Esophagus muscularis mucosa (tissue), 4 donors: ENCODE measurements around the gene KYAT1.

Experiments
- CTCF ChIP-seq, 3 experiments: fragments of 200-600 bp in 2 of 3; fragments of 450-650 bp in 1 of 3; sonication (generic) in 2 of 3; IDR thresholded peaks; one replicate each; pipeline ENCODE4 v1.5.1; 2017 to 2019; ENCODE audit warnings: antibody characterized with exemption in 3 of 3, mild to moderate bottlenecking in 2 of 3, moderate library complexity in 1 of 3
- EP300 ChIP-seq: sonication (generic); formaldehyde crosslinking; IDR thresholded peaks from one replicate; pipeline ENCODE4 v1.6.1; 2017; ENCODE audit warnings: antibody characterized with exemption
- POLR2AphosphoS5 ChIP-seq, 2 donors: sonication (generic); formaldehyde crosslinking; IDR thresholded peaks; one replicate each; pipeline ENCODE4 v1.6.1; 2017; ENCODE audit warnings: antibody characterized with exemption in 2 of 2

- no peak for TF ChIP-seq EP300
- TF ChIP-seq POLR2AphosphoS5 (IDR thresholded peaks at IDR 0.05): no peak
- TF ChIP-seq CTCF (IDR thresholded peaks at IDR 0.05): no peak
Measured at GRCh38 chr9:128910906-128911305, 29.2 kb upstream of the KYAT1 start.
